Measurements from ENCODE around the gene SAMD4B.
"Not testable (repeated sequence)": the region's sequence is repeated elsewhere in the genome, so short reads cannot be mapped to it uniquely, and the experiment has no call there.

The SAMD4B gene

DNA sequence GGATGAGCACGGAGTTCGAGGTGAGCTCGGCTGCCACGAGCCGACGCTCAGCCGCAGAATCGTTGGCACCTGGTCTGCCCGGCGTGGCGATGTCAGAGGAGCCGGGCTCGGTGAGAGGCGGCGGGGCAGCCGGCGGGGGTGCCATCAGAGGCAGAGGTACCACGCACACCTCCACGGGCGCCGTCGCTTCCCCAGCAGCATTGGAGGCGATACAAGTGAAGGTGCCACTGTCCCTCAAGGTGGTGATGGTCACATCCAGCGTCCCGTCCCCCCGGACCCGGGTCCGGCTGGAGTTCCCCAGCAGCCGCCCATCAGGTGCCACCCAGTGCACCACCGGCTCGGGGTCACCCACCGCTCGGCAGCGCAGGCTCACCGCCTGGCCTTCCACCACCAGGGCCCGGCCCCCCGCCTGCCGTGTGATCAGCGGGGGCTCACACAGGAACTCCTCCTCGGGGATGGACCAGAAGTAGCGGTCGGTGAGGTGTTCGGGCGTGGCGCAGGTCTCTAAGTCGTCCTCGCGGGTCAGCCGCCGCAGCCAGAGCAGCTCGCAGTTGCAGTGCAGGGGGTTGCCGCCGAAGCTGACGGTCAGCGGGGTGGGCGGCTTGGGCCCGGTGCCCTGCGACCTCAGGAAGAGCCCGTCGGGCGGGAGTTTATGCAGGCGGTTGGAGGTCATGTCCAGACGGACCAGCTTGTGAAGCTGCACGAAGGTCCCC, 28.0 kb upstream of the SAMD4B start:
- no peak for DNase-seq (ENCODE audit: low spot score)

DNA sequence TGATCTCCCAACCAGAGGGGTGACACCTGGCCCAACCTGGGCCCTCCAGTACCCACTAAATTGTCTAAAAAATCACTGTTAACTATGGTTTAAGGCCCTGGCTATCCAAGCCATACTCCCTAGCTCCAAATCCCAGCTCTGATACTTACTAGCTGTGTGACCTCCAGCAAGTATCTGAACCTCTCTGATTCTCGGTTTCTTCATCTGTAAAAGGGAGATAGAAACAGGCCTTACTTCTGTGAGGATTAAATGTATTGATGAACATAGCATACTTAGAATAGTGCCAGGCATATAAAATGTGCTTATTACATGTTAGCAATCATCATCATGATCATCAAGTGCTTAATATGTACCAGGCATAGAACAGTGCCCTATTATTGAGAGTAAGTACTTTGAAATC, 26.3 kb upstream of the SAMD4B start:
- DNase-seq (ENCODE audit: low spot score), result no peak

DNA sequence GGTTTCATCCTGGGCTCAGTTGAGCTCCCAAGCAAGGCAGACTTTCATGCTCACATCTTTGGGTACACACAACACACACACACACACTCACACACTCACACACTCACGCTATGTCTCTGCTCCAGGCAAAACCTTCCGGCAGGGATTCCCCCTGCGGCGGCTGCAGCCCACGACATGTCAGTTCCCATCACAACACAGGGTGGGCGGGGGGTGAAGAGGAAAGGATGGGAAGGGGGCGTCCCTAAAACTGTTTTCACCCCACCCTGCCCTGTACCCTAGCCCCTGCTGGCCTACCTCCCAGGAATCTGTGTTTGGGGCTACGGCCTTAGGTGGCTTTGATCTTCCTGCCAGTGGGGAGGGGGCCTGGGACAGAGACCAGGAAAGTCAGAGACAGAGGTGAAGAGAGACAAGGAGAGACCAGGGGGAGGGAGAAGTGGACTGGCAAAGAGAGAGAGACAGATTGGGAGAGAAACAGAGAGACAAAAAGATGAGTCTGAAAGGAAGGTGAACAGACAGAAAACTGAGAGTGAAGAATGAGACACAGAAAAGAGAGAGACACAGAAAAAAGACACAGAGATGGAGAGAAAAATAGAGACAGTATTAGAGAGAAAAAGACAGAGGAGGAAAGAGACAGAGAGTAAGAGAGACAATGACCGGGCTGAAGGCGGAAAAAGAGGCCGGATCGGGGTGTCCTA, 25.4 kb upstream of the SAMD4B start:
- no peak for DNase-seq (ENCODE audit: low spot score)

DNA sequence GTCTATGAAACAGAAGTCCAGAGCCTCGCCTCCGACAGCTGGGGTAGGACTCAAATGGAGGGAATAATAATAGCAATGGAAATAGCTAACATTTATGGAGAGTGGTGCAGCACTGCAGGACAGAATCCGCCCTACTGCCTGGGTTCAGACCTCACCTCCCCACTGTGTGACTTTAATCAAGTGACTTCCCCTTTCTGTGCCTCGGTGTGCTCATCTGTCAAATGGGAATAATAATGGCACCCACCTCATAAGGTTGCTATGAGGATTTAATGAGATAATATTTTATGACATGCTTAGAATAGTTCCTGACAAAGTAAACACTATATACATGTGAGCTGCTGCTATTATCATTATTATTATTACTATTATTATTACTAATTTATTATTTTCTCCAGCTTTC, 24.7 kb upstream of the SAMD4B start:
- DNase-seq (ENCODE audit: low spot score), result no peak

DNA sequence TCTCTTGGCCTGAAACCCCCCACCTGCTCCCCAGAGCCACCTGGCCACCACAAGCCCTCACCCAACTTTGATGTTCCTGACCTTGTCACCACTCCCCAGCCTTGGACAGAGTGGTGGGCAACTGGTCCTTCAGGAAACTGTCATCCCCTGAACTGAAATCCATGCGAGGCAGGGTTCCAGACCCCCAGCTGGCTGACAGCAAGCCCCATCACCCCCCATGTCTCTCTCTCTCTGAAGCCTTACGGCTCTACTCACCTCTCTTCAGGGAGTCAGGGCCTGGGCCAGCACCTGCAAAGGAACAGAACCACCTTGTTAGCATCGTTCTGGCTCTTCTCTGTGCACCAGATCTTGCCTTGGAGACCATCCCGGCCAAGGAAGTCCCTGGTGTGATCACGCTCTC, 24.1 kb upstream of the SAMD4B start:
- DNase-seq (ENCODE audit: low spot score), result no peak

DNA sequence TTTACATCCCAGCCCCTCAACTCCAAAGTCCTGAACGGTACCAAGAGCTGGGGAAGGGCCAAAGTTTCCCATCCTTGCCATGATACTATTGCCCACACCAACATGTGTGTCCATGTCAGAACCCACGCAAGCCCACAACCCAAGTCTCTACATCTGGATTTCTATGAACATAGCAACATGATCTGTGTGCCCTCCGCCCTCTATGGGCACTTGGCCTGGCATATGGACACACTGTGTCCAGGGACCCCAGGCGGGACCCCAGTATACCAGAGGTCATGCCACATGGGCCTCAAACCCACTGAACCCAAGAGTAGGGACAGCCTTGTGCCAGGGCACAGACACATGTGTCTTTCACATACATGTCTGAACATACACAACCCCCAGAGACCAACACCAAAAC, 23.5 kb upstream of the SAMD4B start:
- no peak for DNase-seq (ENCODE audit: low spot score)

DNA sequence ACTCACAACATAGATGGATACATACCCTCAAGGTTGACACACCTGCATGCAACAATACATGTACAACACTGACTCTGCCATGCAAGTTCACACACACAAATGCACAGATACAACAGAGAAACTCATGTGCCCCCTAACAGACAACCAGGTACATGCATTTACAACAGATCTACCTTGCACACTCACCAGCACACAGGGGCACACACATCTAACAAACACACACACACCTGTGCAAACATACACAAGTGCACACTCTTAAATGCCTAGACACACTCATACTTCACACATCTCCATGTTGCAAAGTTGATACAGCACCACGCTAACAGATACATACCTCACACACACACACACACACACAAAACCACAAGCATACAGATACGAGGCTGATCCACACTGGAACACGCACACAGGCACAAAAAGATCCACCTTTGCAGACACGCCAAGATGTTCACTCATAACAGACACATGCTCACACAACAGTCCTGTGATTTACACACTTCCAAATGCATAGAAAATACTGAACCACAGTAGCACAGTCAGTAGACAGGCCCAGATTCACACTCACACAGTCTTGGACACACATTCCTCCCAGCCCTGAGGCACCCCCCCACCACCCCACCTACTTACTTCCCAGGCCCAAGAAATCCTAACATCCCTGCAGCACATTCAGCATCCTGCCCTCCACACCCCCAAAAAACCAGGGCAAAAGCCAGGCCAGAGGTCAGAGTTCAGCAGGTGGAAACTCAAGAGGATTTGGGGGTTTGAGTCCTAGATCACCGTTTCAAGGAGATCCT, 22.9 kb upstream of the SAMD4B start:
- no peak for DNase-seq (ENCODE audit: low spot score)

DNA sequence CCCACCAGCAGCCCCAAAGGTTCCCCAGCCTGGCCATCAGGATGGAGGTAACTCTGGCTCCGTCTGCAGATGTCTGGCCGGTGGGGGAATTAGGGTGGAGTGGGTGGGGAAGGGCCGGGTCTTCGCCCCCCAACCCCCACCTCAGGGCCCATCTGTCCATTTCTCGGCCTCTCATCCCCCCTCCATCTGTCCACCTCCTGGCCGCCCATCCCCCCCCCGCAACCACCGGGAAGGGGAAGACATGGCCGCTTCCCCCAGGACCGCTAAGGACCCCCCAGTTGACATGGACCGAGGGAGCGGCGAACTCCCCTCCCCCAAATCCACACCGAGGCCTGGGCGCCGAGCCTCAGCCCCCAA, 22.4 kb upstream of the SAMD4B start:
- no peak for DNase-seq (ENCODE audit: low spot score)

DNA sequence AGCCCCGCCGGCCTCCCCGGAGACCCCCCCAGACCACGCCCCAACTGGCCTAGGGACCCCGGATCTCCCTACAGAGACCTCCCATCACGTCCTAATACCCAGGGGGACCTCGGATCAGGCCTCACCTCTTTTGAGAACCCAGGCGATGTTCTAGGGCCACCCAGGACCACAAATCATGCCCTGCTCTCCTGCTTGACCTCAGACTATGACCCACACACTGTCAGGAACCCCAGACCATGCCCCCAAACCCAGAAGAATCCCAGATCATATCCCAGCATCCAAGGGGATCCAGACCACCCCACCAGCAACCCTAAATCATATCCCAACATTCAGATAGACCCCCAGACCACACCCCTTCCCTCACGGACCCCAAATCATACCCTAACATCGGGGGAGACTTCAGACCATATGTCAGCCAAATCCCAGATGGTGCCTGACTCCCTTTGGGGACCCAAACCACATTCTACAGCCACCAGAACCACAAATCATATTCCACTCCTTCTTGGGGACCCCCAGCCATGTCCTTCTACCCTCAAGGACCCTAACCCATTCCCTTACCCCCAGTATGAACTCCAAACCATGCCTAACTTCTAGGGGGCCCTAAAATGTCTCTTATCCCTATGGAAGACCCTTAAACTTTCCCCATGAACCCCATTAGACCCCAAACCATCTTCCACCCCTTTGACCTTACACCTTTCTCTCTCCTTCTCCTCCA, 20.9 kb upstream of the SAMD4B start:
- DNase-seq (ENCODE audit: low spot score), result no peak

DNA sequence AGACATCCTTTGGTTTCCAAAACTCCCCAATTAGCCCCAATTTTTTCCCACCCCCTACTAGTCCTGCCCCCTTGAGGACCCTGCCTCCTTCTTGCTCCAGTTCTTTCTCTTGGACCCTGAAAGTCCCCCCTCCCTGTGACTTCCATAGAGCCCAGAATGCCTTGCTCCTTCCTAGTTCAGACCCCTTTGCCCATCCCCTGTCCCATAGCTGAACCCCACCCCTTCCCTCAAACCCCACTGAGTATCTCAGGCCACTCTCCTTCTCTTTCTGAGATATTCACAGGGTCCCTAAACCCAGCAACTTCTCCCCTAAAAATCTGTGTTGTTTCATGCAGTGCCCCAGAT, 20.4 kb upstream of the SAMD4B start:
- no peak for DNase-seq (ENCODE audit: low spot score)

DNA sequence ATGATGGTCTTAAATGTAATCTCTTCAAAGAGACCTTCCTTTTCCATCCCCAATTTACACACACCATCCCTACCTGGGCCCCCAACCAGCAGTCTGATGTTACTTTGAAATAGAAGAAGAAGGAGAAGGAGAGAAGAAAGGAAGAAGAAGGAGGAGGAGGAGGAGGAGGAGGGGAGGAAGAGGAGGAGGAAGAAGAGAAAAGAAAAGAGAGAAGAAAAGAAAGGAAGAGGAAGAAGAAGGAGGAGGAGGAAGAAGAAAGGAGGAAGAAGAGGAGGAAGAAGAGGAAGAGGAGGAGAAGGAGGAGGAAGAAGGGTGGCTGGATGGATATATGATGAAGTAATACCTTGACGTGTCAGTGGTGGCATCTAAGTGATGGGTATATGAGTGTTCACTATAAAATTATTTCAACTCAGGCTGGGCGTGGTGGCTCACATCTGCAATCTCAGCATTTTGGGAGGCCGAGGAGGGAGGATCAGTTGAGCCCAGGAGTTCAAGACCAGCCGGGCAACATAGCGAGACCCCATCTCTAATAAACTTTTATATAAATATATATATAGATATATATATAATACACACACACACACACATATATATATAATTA, 17.9 kb upstream of the SAMD4B start:
- no peak for DNase-seq (ENCODE audit: low spot score)

DNA sequence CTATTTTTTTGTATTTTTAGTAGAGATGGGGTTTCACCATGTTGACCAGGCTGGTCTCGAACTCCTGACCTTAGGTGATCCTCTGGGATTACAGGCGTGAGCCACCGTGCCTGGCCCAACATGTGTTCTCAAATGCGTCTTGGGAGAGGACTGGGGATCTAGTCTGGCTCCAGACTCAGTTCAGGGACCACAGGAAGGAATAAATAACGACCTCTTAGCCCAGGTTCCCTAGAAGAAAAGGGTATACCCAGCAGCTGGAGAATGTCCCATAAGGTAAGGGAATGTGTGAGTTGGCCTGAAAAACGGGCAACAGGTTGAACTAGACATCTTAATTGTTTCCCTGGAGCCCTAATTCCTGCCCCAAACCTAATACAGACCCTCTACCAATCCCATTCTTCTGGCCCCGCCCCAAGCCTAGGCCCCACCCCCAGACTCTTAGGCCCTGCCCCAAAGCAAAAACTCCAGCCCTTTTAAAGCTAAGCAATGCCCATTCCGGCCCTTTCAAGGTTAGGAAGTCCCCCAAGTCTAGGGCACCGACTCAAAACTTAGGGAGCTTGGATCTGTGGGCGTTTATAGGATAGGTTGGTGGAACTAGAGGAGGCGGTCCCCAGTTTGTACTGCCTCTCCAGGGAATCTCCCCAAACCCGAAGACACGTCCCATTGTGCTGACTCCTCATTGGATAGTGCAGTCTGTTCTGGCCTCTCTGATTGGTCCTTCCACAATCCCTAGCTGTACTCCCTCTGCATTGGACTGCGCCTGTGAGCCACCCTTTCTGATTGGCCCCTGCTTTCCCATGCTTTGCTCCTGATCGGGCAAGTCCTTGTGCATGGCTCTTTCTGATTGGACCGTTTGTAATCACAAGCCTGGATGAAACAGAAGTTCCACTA, 16.2 kb upstream of the SAMD4B start:
- peak; percentile 64 for DNase-seq (ENCODE audit: low spot score)

DNA sequence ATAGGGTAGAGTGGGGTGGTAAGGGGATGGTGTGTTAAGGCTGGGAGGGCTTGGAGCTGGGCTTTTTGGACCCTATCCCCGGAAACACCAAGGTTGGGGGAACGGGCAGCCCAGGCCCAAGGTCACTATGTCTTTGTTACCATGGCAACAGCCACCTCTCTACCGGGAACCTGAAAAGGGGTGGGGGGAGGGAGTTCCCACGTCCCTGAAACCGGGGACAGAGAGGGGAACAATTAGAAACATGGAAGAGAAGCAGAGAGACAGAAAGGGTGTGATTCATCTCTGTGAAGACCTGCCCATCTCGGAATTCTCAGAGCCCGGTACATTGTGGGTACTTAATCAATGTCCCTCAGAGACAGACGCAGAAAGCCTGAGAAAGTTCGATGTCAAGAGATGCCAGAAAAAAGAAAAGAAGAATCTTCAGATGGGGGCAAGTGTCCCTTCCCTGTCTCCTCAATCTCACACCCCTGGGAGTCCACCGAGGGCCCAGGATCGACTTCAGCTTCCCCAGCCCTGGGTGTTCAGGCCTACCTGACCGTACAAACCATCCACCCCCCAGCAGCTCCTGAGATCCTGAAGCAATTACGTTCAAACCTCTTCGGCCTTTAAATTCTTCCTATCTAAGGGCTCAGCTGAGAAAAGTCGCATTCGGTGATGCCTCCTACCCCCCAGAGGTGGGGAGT, 14.7 kb upstream of the SAMD4B start:
- DNase-seq (ENCODE audit: low spot score), result no peak

DNA sequence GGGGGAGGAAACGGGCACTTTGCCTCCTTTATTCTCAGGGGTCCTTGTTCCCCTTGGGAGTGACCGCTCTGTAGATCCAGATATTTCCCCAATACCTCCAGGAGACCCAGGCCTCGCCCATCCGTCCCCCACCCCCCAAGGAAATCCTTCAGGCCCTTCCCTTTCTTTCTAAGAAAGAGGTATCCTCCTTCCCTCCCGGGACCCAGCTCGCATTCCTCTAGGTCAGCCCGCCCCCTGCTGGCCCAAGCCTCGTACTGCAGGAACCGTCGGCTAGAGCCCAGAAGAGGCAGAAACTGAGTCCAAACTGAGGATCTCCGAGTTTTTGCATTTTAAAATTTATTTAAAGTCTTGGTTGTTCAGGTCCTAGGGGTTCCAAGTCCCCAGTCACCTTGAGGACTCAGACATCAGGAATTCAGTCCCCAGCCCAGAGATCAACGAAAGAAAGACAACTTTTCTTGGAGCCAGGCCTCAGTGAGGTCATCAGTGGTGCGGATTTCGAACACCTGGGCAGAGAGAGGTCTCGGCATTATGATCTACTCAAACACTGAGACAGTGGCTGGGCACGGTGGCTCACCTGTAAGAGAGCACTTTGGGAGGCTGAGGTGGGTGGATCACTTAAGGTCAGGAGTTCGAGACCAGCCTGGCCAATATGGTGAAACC, 14.0 kb upstream of the SAMD4B start:
- peak; percentile 57 for DNase-seq (ENCODE audit: low spot score)

DNA sequence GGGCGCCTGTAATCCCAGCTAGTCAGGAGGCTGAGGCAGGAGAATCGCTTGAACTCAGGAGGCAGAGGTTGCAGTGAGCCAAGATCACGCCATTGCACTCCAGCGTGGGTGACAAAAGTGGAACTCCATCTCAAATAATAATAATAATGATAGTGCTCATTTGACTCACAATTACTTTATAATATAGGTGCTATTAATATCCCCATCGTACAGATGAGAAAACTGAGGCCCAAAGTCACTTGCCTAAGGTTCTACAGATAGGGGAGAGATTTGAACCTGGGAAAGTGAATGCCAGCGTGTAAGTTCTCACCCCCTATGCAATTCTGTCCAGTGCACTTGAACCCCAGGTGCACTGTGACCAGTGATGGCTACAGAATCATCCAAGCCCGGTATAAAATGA, 12.3 kb upstream of the SAMD4B start:
- no peak for DNase-seq (ENCODE audit: low spot score)

DNA sequence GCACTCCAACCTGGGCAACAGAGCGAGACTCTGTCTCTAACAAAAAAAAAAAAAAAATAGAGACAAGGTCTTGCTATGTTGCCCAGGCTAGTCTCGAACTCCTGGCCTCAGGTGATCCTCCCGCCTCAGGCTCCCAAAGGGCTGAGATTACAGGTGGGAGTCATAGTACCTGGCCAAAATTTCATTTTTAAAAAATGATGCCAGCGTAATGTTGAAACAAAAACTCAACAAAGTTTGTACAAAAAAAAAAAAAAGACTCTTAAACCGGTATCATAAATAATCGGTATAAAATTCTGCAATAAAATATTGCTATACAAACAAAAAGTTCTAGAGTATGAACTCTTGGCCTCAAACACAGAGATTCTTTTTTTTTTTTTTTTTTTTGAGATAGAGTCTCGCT, 9.9 kb upstream of the SAMD4B start:
- DNase-seq (ENCODE audit: low spot score), result no peak

DNA sequence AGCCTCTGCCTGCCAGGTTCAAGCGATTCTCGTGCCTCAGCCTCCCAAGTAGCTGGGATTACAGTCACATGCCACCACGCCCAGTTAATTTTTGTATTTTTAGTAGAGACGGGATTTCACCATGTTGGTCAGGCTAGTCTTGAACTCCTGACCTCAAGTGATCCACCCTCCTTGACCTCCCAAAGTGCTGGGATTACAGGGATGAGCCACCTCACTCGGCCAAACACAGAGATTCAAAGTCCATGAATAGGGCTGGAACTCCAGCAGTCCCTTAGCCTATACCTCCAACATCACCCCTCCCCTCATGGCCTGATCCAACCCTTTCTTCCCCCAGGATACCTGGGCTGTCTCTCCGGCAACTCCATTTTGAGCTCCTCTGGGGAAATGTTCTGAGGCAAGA, 9.5 kb upstream of the SAMD4B start:
- DNase-seq (ENCODE audit: low spot score), result not testable (repeated sequence)

DNA sequence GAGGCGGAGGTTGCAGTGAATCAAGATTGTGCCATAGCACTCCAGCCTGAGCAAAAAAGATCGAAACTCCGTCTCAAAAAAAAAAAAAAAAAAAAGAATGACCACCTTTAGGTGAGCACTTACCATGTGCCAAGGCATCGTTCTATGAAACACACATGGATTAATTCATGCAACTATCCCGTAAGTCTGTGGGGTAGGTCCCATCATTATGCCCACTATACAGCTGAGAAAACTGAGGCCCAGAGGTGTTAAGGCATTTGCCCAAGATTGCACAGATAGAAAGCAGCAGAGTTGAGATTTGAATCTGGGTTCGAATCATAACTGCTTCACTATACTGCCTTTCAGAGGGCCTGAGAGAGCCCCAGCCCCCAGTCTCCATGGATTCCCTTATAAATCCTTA, 8.7 kb upstream of the SAMD4B start:
- no peak for DNase-seq (ENCODE audit: low spot score)

DNA sequence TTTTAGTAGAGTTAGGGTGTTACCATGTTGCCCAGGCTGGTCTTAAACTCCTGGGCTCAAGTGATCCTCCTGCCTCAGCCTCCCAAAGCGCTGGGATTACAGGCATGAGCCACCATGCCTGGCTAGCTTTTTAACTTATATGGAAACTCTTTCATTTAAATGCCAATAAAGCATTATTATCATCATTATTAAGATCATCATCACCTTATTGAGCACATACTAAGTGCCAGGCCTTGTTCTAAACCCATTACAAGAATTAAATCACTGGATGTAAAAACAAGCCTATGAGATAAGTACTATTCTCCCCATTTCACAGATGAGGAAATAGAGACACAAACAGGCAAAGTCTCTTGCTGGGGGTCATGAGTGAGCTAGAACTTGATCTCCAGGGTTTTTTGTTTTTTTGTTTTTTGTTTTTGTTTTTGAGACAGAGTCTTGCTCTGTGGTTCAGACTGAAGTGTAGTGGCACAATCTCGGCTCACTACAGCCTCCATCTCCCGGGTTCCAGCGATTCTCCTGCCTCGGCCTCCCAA, 7.7 kb upstream of the SAMD4B start:
- no peak for DNase-seq (ENCODE audit: low spot score)

DNA sequence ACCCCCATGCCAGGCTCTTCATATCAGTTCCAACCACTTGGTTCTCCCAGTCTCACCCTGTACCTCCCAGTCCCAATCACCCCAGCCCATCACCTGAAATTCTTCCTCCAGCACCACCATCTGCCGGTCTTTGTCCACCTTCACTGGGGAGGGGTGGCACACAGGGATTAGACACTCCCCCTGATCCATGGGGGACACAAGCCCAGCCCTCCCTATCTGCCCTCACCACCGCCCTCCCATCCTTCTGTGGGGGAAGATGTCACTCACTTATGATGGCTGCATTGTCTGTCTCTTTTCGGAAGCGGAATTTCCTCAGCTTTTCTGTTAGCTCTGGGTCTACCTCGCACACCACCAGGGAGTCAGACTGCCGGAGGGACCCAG, 7.1 kb upstream of the SAMD4B start:
- no peak for DNase-seq (ENCODE audit: low spot score)
